Measurements from ENCODE around the gene NACC2. TPM values are rescaled to one million over a fixed set of nuclear protein-coding genes. Genes with fewer than 3 reads are reported as not detected.

Gene NACC2
- total RNA-seq, 2 experiments from 2014 or later, result 4.2 to 5.2 TPM

- DNase-seq, result no peak
- H3K27ac Mint-ChIP-seq, result no peak overlapping the region
- no peak overlapping the region for H3K4me3 Mint-ChIP-seq
- CTCF ChIA-PET, result no interaction called here
- H3K27me3 Mint-ChIP-seq, result no peaks in the 10 kb centered on the region
- intact Hi-C loops (cut with DNase I, micrococcal nuclease), result no loop called here
- no peaks in the 10 kb centered on the region for H3K9me3 Mint-ChIP-seq (ENCODE audit: low read depth)
- no peaks in the 10 kb centered on the region for H3K4me1 Mint-ChIP-seq
- peaks cover 4% of the 10 kb centered on the region for H3K36me3 Mint-ChIP-seq (ENCODE audit: low read depth)
- POLR2A ChIA-PET, result no interaction called here
- no peak for ATAC-seq
Observed at GRCh38 chr9:136025481-136025880, 69.6 kb downstream of the NACC2 start.

- H3K27ac Mint-ChIP-seq, result no peak overlapping the region
- intact Hi-C loops (cut with DNase I, micrococcal nuclease), result no loop called here
- no peaks in the 10 kb centered on the region for H3K9me3 Mint-ChIP-seq (ENCODE audit: low read depth)
- ChIA-PET POLR2A (no interaction called here), CTCF (no interaction called here)
- H3K36me3 Mint-ChIP-seq (ENCODE audit: low read depth), result peaks cover 4% of the 10 kb centered on the region
- H3K4me3 Mint-ChIP-seq, result no peak overlapping the region
- no peaks in the 10 kb centered on the region for H3K4me1 Mint-ChIP-seq
- ATAC-seq, result no peak
- H3K27me3 Mint-ChIP-seq, result no peaks in the 10 kb centered on the region
- no peak for DNase-seq
Observed at GRCh38 chr9:136024696-136025316, 70.3 kb downstream of the NACC2 start.

GRCh38 chr9:136024286-136024685, 70.8 kb downstream of the NACC2 start:
- Mint-ChIP-seq H3K27ac (no peak overlapping the region), H3K4me1 (no peaks in the 10 kb centered on the region), H3K4me3 (no peak overlapping the region), H3K36me3 (ENCODE audit: low read depth) (peaks cover 4% of the 10 kb centered on the region), H3K27me3 (no peaks in the 10 kb centered on the region), H3K9me3 (ENCODE audit: low read depth) (no peaks in the 10 kb centered on the region)
- ChIA-PET CTCF (no interaction called here), POLR2A (no interaction called here)
- DNase-seq (no peak), ATAC-seq (no peak)
- intact Hi-C loops (cut with DNase I, micrococcal nuclease), result no loop called here

GRCh38 chr9:136023410-136024225, 71.5 kb downstream of the NACC2 start:
- CTCF ChIA-PET, result no interaction called here
- no peak overlapping the region for H3K27ac Mint-ChIP-seq
- no peaks in the 10 kb centered on the region for H3K4me1 Mint-ChIP-seq

GRCh38 chr9:136022731-136023409, 72.2 kb downstream of the NACC2 start:
- Mint-ChIP-seq H3K36me3 (ENCODE audit: low read depth) (peaks cover 2% of the 10 kb centered on the region), H3K9me3 (ENCODE audit: low read depth) (no peaks in the 10 kb centered on the region), H3K4me1 (no peaks in the 10 kb centered on the region), H3K4me3 (no peak overlapping the region), H3K27ac (no peak overlapping the region), H3K27me3 (no peaks in the 10 kb centered on the region)
- intact Hi-C loops (cut with DNase I, micrococcal nuclease), result no loop called here
- POLR2A ChIA-PET, result no interaction called here
- DNase-seq, result no peak
- ATAC-seq, result no peak
- CTCF ChIA-PET, result no interaction called here

More at GRCh38 chr9:136023410-136024225, 71.5 kb downstream of the NACC2 start:
- DNase-seq (no peak), ATAC-seq (no peak)
- POLR2A ChIA-PET, result no interaction called here
- no peak overlapping the region for H3K4me3 Mint-ChIP-seq
- peaks cover 2% of the 10 kb centered on the region for H3K36me3 Mint-ChIP-seq (ENCODE audit: low read depth)
- no peaks in the 10 kb centered on the region for H3K27me3 Mint-ChIP-seq
- intact Hi-C loops (cut with DNase I, micrococcal nuclease), result no loop called here
- H3K9me3 Mint-ChIP-seq (ENCODE audit: low read depth), result no peaks in the 10 kb centered on the region

- ATAC-seq (no peak), DNase-seq (no peak)
- ChIA-PET CTCF (no interaction called here), POLR2A (no interaction called here)
- H3K27me3 Mint-ChIP-seq, result no peaks in the 10 kb centered on the region
- no peaks in the 10 kb centered on the region for H3K4me1 Mint-ChIP-seq
- no peak overlapping the region for H3K27ac Mint-ChIP-seq
- no peak overlapping the region for H3K4me3 Mint-ChIP-seq
- intact Hi-C loops (cut with DNase I, micrococcal nuclease), result no loop called here
- no peaks in the 10 kb centered on the region for H3K36me3 Mint-ChIP-seq (ENCODE audit: low read depth)
- H3K9me3 Mint-ChIP-seq (ENCODE audit: low read depth), result no peaks in the 10 kb centered on the region
Observed at GRCh38 chr9:136021872-136022681, 73.0 kb downstream of the NACC2 start.

- Mint-ChIP-seq H3K27me3 (no peaks in the 10 kb centered on the region), H3K27ac (no peak overlapping the region), H3K9me3 (ENCODE audit: low read depth) (no peaks in the 10 kb centered on the region), H3K4me3 (no peak overlapping the region), H3K36me3 (ENCODE audit: low read depth) (no peaks in the 10 kb centered on the region), H3K4me1 (no peaks in the 10 kb centered on the region)
- ATAC-seq, result no peak
- ChIA-PET CTCF (no interaction called here), POLR2A (no interaction called here)
- intact Hi-C loops (cut with DNase I, micrococcal nuclease), result no loop called here
- no peak for DNase-seq
Observed at GRCh38 chr9:136021171-136021871, 73.8 kb downstream of the NACC2 start.

- Mint-ChIP-seq H3K9me3 (ENCODE audit: low read depth) (no peaks in the 10 kb centered on the region), H3K27ac (no peak overlapping the region), H3K27me3 (no peaks in the 10 kb centered on the region), H3K4me3 (no peak overlapping the region), H3K36me3 (ENCODE audit: low read depth) (no peaks in the 10 kb centered on the region), H3K4me1 (no peaks in the 10 kb centered on the region)
- intact Hi-C loops (cut with DNase I, micrococcal nuclease), result no loop called here
- ATAC-seq (no peak), DNase-seq (no peak)
- POLR2A ChIA-PET, result no interaction called here
- CTCF ChIA-PET, result no interaction called here
Observed at GRCh38 chr9:136020671-136021070, 74.4 kb downstream of the NACC2 start.

- ATAC-seq, result no peak
- no peak overlapping the region for H3K27ac Mint-ChIP-seq
Observed at GRCh38 chr9:136020206-136020605, 74.9 kb downstream of the NACC2 start.

GRCh38 chr9:136019681-136020060, 75.4 kb downstream of the NACC2 start:
- Mint-ChIP-seq H3K27ac (no peak overlapping the region), H3K27me3 (no peaks in the 10 kb centered on the region), H3K36me3 (ENCODE audit: low read depth) (no peaks in the 10 kb centered on the region), H3K4me3 (no peak overlapping the region), H3K4me1 (no peaks in the 10 kb centered on the region), H3K9me3 (ENCODE audit: low read depth) (no peaks in the 10 kb centered on the region)
- CTCF ChIA-PET, result no interaction called here
- POLR2A ChIA-PET, result no interaction called here
- DNase-seq (no peak), ATAC-seq (no peak)
- intact Hi-C loops (cut with DNase I, micrococcal nuclease), result no loop called here

More at GRCh38 chr9:136020206-136020605, 74.9 kb downstream of the NACC2 start:
- DNase-seq, result no peak
- no peaks in the 10 kb centered on the region for H3K36me3 Mint-ChIP-seq (ENCODE audit: low read depth)
- ChIA-PET CTCF (no interaction called here), POLR2A (no interaction called here)
- H3K27me3 Mint-ChIP-seq, result no peaks in the 10 kb centered on the region
- no peak overlapping the region for H3K4me3 Mint-ChIP-seq
- no peaks in the 10 kb centered on the region for H3K9me3 Mint-ChIP-seq (ENCODE audit: low read depth)
- intact Hi-C loops (cut with DNase I, micrococcal nuclease), result no loop called here
- no peaks in the 10 kb centered on the region for H3K4me1 Mint-ChIP-seq

- no peaks in the 10 kb centered on the region for H3K36me3 Mint-ChIP-seq (ENCODE audit: low read depth)
- H3K27me3 Mint-ChIP-seq, result no peaks in the 10 kb centered on the region
- ATAC-seq, result no peak
- no peaks in the 10 kb centered on the region for H3K9me3 Mint-ChIP-seq (ENCODE audit: low read depth)
- no peak overlapping the region for H3K27ac Mint-ChIP-seq
- DNase-seq, result no peak
- intact Hi-C loops (cut with DNase I, micrococcal nuclease), result no loop called here
- CTCF ChIA-PET, result no interaction called here
- no peaks in the 10 kb centered on the region for H3K4me1 Mint-ChIP-seq
- no peak overlapping the region for H3K4me3 Mint-ChIP-seq
- POLR2A ChIA-PET, result no interaction called here
Observed at GRCh38 chr9:136019041-136019680, 75.9 kb downstream of the NACC2 start.

Data from activated CD4-positive, alpha-beta T cell treated with anti-CD3 and anti-CD28 coated beads for 36 hours (primary cell).